Neutrophil (primary cell): ENCODE data around the gene SLC2A5.

ENCODE experiments used
- H3K27ac ChIP-seq: fragments of 200-600 bp; sonication (generic); 2 replicates; pipeline ENCODE4 v1.5.1; 2016; ENCODE audit warnings: mild to moderate bottlenecking, moderate library complexity
- H3K27me3 ChIP-seq: fragments of 200-600 bp; sonication (generic); 2 replicates; pipeline ENCODE4 v1.6.0; 2016; ENCODE audit warnings: mild to moderate bottlenecking
- H3K36me3 ChIP-seq: fragments of 200-600 bp; sonication (generic); 2 replicates; pipeline ENCODE4 v1.5.1; 2017
- H3K4me1 ChIP-seq, 2 experiments: fragments of 200-600 bp in 1 of 2; sonication (generic) in 1 of 2; 1 replicate in 1 of 2; 2 replicates in 1 of 2; pipeline versions ENCODE4 v1.5.1 to v1.6.1; 2013 to 2016; ENCODE audit warnings: low read depth in 1 of 2, low read length in 1 of 2, mild to moderate bottlenecking in 1 of 2, moderate library complexity in 1 of 2; ENCODE audit not compliant: control insufficient read depth in 1 of 2, insufficient read depth in 1 of 2
- H3K4me3 ChIP-seq, 2 experiments: fragments of 200-600 bp in 1 of 2; sonication (generic) in 1 of 2; 1 replicate in 1 of 2; 2 replicates in 1 of 2; pipeline ENCODE4 v1.5.1; 2013 to 2016; ENCODE audit warnings: low read depth in 1 of 2, low read length in 1 of 2, mild to moderate bottlenecking in 1 of 2, moderate library complexity in 1 of 2
- H3K9me3 ChIP-seq: fragments of 200-600 bp; sonication (generic); 2 replicates; pipeline ENCODE4 v1.5.1; 2016
- CTCF ChIP-seq: fragments of 200-600 bp; sonication (generic); IDR thresholded peaks from 2 replicates; pipeline ENCODE4 v1.5.1; 2016; ENCODE audit warnings: antibody characterized with exemption

Gene SLC2A5

DNA sequence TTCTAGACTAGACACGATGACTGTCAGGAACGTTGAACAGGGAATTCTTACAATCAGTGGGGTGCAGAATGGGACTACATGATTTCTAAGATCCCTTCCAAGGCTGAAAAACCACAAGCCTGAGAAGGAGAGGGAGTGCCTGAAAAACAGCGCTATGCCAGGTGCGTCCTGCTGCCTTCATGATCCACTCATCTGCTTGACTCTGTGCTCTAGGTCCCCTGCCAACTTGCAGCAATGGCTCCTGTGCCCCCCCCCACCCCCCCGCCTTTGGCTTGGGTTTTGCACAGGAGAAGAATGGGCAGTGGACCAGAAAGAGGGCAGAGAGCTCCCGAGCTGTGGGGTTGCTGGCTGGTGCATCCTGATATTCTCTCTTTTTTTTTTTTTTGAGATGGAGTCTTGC, 49.1 kb downstream of the SLC2A5 start:
- H3K27me3 ChIP-seq: no peaks in the 10 kb centered on the region
- H3K27ac ChIP-seq: no peak overlapping the region
- no peaks in the 10 kb centered on the region for H3K36me3 ChIP-seq
- no peak overlapping the region for H3K4me3 ChIP-seq
- no peaks in the 10 kb centered on the region for H3K4me1 ChIP-seq
- no peaks in the 10 kb centered on the region for H3K9me3 ChIP-seq
- no peak for TF ChIP-seq CTCF

DNA sequence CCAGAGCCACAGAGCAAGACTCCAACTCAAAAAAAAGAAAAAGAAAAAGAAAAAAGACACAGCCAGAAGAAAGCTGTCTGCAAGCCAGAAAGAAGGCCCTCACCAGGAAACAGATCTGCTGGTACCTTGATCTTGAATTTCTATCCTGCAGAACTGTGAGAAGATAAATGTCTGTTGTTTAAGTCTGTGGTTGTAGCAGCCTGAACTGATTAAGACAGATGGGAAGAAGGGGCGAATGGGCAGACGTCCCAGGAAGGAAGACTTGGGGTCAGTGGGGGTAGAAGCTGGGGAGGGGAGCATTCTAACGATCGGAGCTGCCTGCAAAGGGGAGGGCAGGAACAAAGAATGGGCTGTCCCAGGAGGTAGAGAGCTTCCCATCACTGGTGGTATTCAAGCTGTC, 49.5 kb downstream of the SLC2A5 start:
- no peak overlapping the region for H3K4me3 ChIP-seq
- H3K36me3 ChIP-seq: no peaks in the 10 kb centered on the region
- no peak overlapping the region for H3K27ac ChIP-seq
- no peaks in the 10 kb centered on the region for H3K9me3 ChIP-seq
- no peak for TF ChIP-seq CTCF
- H3K4me1 ChIP-seq: no peaks in the 10 kb centered on the region
- H3K27me3 ChIP-seq: no peaks in the 10 kb centered on the region

DNA sequence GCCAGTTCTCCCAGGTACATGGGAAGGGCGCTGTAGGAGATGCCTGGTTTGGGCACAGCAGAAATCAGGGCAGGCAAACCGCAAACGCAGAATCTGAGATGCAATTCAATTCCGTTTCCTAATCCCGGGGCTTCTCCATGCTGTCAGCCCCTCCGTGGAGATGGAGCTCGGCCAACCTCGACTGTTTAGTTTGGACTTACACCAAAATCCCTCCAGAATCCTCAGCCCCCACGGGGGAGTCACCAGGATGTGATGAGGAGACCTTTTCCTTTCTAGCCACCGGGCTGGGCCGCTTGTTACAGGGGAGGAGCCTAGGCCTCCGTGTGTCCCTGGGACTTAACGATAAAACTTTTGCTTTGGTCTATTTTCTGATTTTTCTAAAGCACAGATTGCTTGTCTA, 51.1 kb downstream of the SLC2A5 start:
- Histone ChIP-seq H3K36me3 (no peaks in the 10 kb centered on the region), H3K4me3 (no peak overlapping the region), H3K4me1 (no peaks in the 10 kb centered on the region), H3K9me3 (no peaks in the 10 kb centered on the region), H3K27ac (no peak overlapping the region), H3K27me3 (no peaks in the 10 kb centered on the region)
- TF ChIP-seq CTCF: no peak

DNA sequence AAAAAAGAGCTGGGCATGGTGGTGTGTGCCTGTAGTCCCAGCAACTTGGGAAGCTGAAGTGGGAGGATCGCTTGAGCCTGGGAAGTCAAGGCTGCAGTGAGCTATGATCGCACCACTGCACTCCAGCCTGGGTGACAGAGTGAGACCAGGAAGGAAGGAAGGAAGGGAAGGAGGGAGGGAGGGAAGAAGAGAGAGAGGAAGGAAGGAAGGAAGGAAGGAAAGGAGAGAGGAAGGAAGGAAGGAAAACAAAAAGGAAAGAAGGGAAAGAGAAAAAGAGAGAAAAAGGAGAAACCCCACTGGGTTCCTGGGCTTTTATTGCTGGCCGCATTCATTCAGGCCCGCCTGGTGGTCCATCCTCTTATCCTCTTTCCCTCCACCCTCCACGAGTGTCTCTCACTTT, 53.0 kb downstream of the SLC2A5 start:
- TF ChIP-seq CTCF: no peak
- Histone ChIP-seq H3K27me3 (no peaks in the 10 kb centered on the region), H3K36me3 (no peaks in the 10 kb centered on the region), H3K4me3 (no peak overlapping the region), H3K4me1 (peaks cover 6 to 7% of the 10 kb centered on the region in 2 experiments), H3K27ac (no peak overlapping the region), H3K9me3 (no peaks in the 10 kb centered on the region)

GRCh38 chr1:9014475-9015375, 54.7 kb downstream of the SLC2A5 start:
- Histone ChIP-seq H3K9me3 (no peaks in the 10 kb centered on the region), H3K27ac (no peak overlapping the region), H3K36me3 (no peaks in the 10 kb centered on the region), H3K4me3 (no peak overlapping the region), H3K27me3 (no peaks in the 10 kb centered on the region), H3K4me1 (peaks cover 16% of the 10 kb centered on the region in 2 experiments)
- TF ChIP-seq CTCF: no peak
